ENCODE results near the gene C17orf78. TPM values are rescaled to one million over a fixed set of nuclear protein-coding genes. Genes with fewer than 3 reads are reported as not detected.

C17orf78 gene
- total and polyA plus RNA-seq, 2 of the 8 experiments (the other 6 are each of a cell fraction or from before 2014, with no cell fraction given) = not detected

DNA sequence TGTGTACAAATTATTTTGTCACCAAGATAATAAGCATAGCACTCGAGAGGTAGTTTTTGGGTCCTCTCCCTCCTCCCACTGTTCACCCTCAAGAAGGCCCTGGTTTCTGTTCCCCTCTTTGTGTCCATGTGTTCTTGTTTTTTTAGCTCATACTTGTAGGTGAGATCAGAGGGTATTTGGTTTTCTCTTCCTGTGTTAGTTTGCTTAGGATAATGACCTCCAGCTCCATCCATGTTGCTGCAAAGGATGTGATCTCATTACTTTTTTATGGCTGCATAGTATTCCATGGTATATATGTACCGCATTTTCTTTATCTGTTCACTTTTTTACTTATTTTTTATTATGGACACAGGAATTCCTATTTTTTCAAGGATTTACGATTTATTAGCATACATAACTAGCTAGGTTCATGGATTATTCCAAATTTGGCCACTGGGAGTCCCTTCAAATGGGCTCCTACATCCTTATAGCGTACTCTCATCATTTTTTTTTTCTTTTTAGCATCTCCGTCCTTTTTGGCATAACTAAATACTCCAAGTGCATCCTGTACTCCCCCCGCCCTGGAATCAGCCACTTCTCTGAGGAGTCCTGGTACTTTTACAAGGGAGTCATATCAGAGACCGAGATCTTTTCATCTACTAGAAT is 38.2 kb downstream of the C17orf78 start:
- Histone ChIP-seq H2BK120ac (replicated peaks; ENCODE audit: low read depth, low read length) (no peak overlapping the region), H2BK5ac (ENCODE audit: low read depth, low read length) (no peak overlapping the region)
- CTCF ChIA-PET (ENCODE audit: partially characterized antibody) = interaction anchor here (0.6 to 1.5 kb wide), 6 partner anchors 9 to 248 kb away, joined by 3 to 4 read pairs (median 4); no protein-coding TSS in a partner anchor

More for the DNA sequence above, 38.2 kb downstream of the C17orf78 start:
- Histone ChIP-seq H3K4me3 (ENCODE audit: extremely low read depth in 1 of 4, insufficient read depth in 2 of 4, low read depth in 3 of 4, low read length in 4 of 4) (no peak overlapping the region), H3K27me3 (replicated peaks in 1 of 4; ENCODE audit: control insufficient read depth in 3 of 4, extremely low read depth in 1 of 4, insufficient read depth in 3 of 4, low read length in 3 of 4) (no peaks in the 10 kb centered on the region), H3K9ac (replicated peaks in 1 of 4; ENCODE audit: extremely low read depth in 1 of 4, low read depth in 3 of 4, low read length in 3 of 4) (no peak overlapping the region), H2AFZ (ENCODE audit: low read length) (no peak overlapping the region), H3K79me2 (ENCODE audit: control insufficient read depth in 1 of 2, insufficient read depth in 2 of 2, low read length in 2 of 2) (no peaks in the 10 kb centered on the region), H3K56ac (replicated peaks; ENCODE audit: insufficient read length, low read depth, low read length) (no peak overlapping the region), H4K5ac (ENCODE audit: insufficient read length, low read depth, low read length) (no peak overlapping the region), H3K4me2 (ENCODE audit: insufficient read depth in 1 of 2, low read depth in 2 of 2, low read length in 2 of 2) (no peak overlapping the region), H2AK5ac (ENCODE audit: low read depth, low read length) (no peak overlapping the region), H3K18ac (ENCODE audit: extremely low read depth, low read length) (no peak overlapping the region), H3K14ac (ENCODE audit: insufficient read length) (no peak overlapping the region), H3K4me1 (replicated peaks in 1 of 4; ENCODE audit: control insufficient read depth in 3 of 4, insufficient read depth in 4 of 4, low read length in 3 of 4) (no peaks in the 10 kb centered on the region), H4K8ac (ENCODE audit: extremely low read depth, insufficient read depth, low read length) (no peak overlapping the region), H2BK15ac (ENCODE audit: low read length) (no peak overlapping the region), H4K91ac (replicated peaks; ENCODE audit: insufficient read length, low read length) (no peak overlapping the region), H4K20me1 (replicated peaks in 1 of 2; ENCODE audit: control insufficient read depth in 1 of 2, insufficient read depth in 2 of 2, low read length in 2 of 2) (no peaks in the 10 kb centered on the region), H3K36me3 (ENCODE audit: control insufficient read depth in 2 of 4, insufficient read depth in 4 of 4, low read length in 3 of 4) (peaks cover 10 to 27% (median 16%) of the 10 kb centered on the region in 4 experiments; a peak in 7 of 8 replicates), H3K4ac (replicated peaks; ENCODE audit: insufficient read length, low read depth, low read length) (no peak overlapping the region), H3K23me2 (ENCODE audit: low read depth, low read length) (no peaks in the 10 kb centered on the region), H2BK12ac (ENCODE audit: low read depth, low read length) (no peak overlapping the region), H3K79me1 (ENCODE audit: low read depth, low read length) (peaks cover 2% of the 10 kb centered on the region; the same call in 1 of the 2 replicates), H3K27ac (ENCODE audit: low read depth, low read length) (no peak overlapping the region), H3K9me3 (ENCODE audit: insufficient read depth in 2 of 2, low read depth in 1 of 2, low read length in 1 of 2) (no peaks in the 10 kb centered on the region), H2BK20ac (ENCODE audit: low read length) (no peak overlapping the region), H3K23ac (ENCODE audit: insufficient read length) (no peak overlapping the region)
- WGBS, 2 experiments (ENCODE audit: extremely low coverage in 1 of 2, insufficient coverage in 1 of 2, insufficient read length in 1 of 2, insufficient replicate concordance in 2 of 2, low coverage in 1 of 2, low lambda C conversion rate in 2 of 2, missing lambda C conversion rate in 1 of 2) = 90% methylated on average over 7 of the region's 7 CpGs; no CpG with 5 or more reads in 1 of the 2 experiments
- DNase-seq (ENCODE audit: low read depth in 1 of 2, low spot score in 2 of 2) (no peak), FAIRE-seq (no peak)
- TF ChIP-seq, protein P1, sequence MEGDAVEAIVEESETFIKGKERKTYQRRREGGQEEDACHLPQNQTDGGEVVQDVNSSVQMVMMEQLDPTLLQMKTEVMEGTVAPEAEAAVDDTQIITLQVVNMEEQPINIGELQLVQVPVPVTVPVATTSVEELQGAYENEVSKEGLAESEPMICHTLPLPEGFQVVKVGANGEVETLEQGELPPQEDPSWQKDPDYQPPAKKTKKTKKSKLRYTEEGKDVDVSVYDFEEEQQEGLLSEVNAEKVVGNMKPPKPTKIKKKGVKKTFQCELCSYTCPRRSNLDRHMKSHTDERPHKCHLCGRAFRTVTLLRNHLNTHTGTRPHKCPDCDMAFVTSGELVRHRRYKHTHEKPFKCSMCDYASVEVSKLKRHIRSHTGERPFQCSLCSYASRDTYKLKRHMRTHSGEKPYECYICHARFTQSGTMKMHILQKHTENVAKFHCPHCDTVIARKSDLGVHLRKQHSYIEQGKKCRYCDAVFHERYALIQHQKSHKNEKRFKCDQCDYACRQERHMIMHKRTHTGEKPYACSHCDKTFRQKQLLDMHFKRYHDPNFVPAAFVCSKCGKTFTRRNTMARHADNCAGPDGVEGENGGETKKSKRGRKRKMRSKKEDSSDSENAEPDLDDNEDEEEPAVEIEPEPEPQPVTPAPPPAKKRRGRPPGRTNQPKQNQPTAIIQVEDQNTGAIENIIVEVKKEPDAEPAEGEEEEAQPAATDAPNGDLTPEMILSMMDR (IDR thresholded peaks at IDR 0.05; ENCODE audit: control extremely low read depth in 1 of 3, insufficient read depth in 1 of 3, low read depth in 1 of 3, low read length in 3 of 3) = peak in 1 of 3 experiments; percentile 11; a peak in 1 of 4 replicates
- TF ChIP-seq POLR2AphosphoS5 (IDR thresholded peaks at IDR 0.05; ENCODE audit: low read depth, low read length) (no peak), MAFK (IDR thresholded peaks at IDR 0.05; ENCODE audit: low read depth, low read length) (no peak)
- POLR2A ChIA-PET (ENCODE audit: partially characterized antibody) = interaction anchor here (0.6 to 1.2 kb wide), 3 partner anchors 9 to 30 kb away, joined by 3 to 4 read pairs (median 3); no protein-coding TSS in a partner anchor

Data from H1 (cell line).